HS-27A (cell line): ENCODE results near the gene LCN10.
A peak's percentile ranks its signal among the peaks of the same experiment; 100 is the strongest.

Source experiments
- DNase-seq: peaks from one replicate; pipeline ENCODE4 v3.0.0-alpha.2; 2012; ENCODE audit warnings: low read depth, missing footprints

Gene LCN10

GRCh38 chr9:136738960-136739359, 3.8 kb downstream of the LCN10 start:
- DNase-seq, result no peak

GRCh38 chr9:136735812-136736480, 6.8 kb downstream of the LCN10 start:
- DNase-seq, result no peak

GRCh38 chr9:136734837-136735496, 7.8 kb downstream of the LCN10 start:
- no peak for DNase-seq

- DNase-seq, result no peak
These were observed 9.1 kb downstream of the LCN10 start for GRCh38 chr9:136733611-136734010.

GRCh38 chr9:136732444-136733178, 10.1 kb downstream of the LCN10 start:
- DNase-seq, result no peak

GRCh38 chr9:136729926-136730325, 12.8 kb downstream of the LCN10 start:
- DNase-seq, result no peak

GRCh38 chr9:136729144-136729543, 13.6 kb downstream of the LCN10 start:
- no peak for DNase-seq

- no peak for DNase-seq
These were observed 14.1 kb downstream of the LCN10 start for GRCh38 chr9:136728548-136729123.

- DNase-seq, result peak; percentile 30
These were observed 14.6 kb downstream of the LCN10 start for GRCh38 chr9:136728080-136728547.

GRCh38 chr9:136726631-136727191, 16.0 kb downstream of the LCN10 start:
- DNase-seq, result no peak

GRCh38 chr9:136726118-136726517, 16.6 kb downstream of the LCN10 start:
- no peak for DNase-seq

GRCh38 chr9:136725612-136726011, 17.1 kb downstream of the LCN10 start:
- DNase-seq, result no peak

GRCh38 chr9:136724772-136725171, 18.0 kb downstream of the LCN10 start:
- DNase-seq, result no peak

- no peak for DNase-seq
These were observed 18.8 kb downstream of the LCN10 start for GRCh38 chr9:136723989-136724388.

- DNase-seq, result no peak
These were observed 19.3 kb downstream of the LCN10 start for GRCh38 chr9:136723362-136723976.

- no peak for DNase-seq
These were observed 19.8 kb downstream of the LCN10 start for GRCh38 chr9:136722969-136723356.

GRCh38 chr9:136722093-136722968, 20.4 kb downstream of the LCN10 start:
- no peak for DNase-seq

GRCh38 chr9:136721339-136722092, 21.2 kb downstream of the LCN10 start:
- DNase-seq, result no peak

- DNase-seq, result no peak
These were observed 21.8 kb downstream of the LCN10 start for GRCh38 chr9:136720898-136721338.
